GM21786 (cell line): Measurements from ENCODE around the gene XRN2.

ENCODE experiments used
- ATAC-seq: cut with Tn5 transposase; IDR thresholded peaks from one replicate; pipeline ENCODE4 v1.9.1; 2021; ENCODE audit not compliant: unreplicated experiment

Gene XRN2

GRCh38 chr20:21384308-21384892 lies 81.3 kb downstream of the XRN2 start:
- ATAC-seq = no peak

GRCh38 chr20:21386111-21386510 lies 83.0 kb downstream of the XRN2 start:
- ATAC-seq = no peak

GRCh38 chr20:21387528-21387927 lies 84.4 kb downstream of the XRN2 start:
- no peak for ATAC-seq

GRCh38 chr20:21388566-21388965 lies 85.4 kb downstream of the XRN2 start:
- ATAC-seq = no peak

- ATAC-seq = no peak
Measured at GRCh38 chr20:21389368-21389767, 86.2 kb downstream of the XRN2 start.

GRCh38 chr20:21390768-21391167 lies 87.6 kb downstream of the XRN2 start:
- ATAC-seq = no peak

GRCh38 chr20:21391185-21391971 lies 88.2 kb downstream of the XRN2 start:
- ATAC-seq = no peak

- ATAC-seq = no peak
Measured at GRCh38 chr20:21391972-21392352, 88.8 kb downstream of the XRN2 start.

- no peak for ATAC-seq
Measured at GRCh38 chr20:21393166-21393565, 90.0 kb downstream of the XRN2 start.

- ATAC-seq = no peak
Measured at GRCh38 chr20:21393816-21394519, 90.8 kb downstream of the XRN2 start.

- no peak for ATAC-seq
Measured at GRCh38 chr20:21394551-21394950, 91.4 kb downstream of the XRN2 start.

- no peak for ATAC-seq
Measured at GRCh38 chr20:21395051-21395665, 92.0 kb downstream of the XRN2 start.

- no peak for ATAC-seq
Measured at GRCh38 chr20:21395666-21396598, 92.8 kb downstream of the XRN2 start.

- ATAC-seq = no peak
Measured at GRCh38 chr20:21396599-21397340, 93.6 kb downstream of the XRN2 start.

- ATAC-seq = no peak
Measured at GRCh38 chr20:21397341-21398108, 94.4 kb downstream of the XRN2 start, which contains the start of gene NKX2-4. NKX2-4 (minus strand) TSS chr20:21397526; CDS start chr20:21397399, 127 bp downstream.

GRCh38 chr20:21398109-21399004 lies 95.2 kb downstream of the XRN2 start:
- ATAC-seq = no peak

GRCh38 chr20:21399005-21399475 lies 95.9 kb downstream of the XRN2 start:
- ATAC-seq = no peak

GRCh38 chr20:21411725-21412124 lies 108.6 kb downstream of the XRN2 start:
- ATAC-seq = no peak
